H4 (cell line): ENCODE data around the gene CLK4. TPM values are rescaled to one million over a fixed set of nuclear protein-coding genes. Genes with fewer than 3 reads are reported as not detected.

Source experiments
- DNase-seq: peaks from one replicate; pipeline ENCODE4 v3.0.0-alpha.2; 2015; ENCODE audit warnings: low spot score
- total RNA-seq: library from RNA; depleted of rRNA; stranded (reverse); fragments of >200 nt; shearing (Covaris generic); gene quantifications from 2 replicates; pipeline ENCODE4 v1.2.3, GENCODE V29; 2014; rRNA removed

Gene CLK4
- 7.7 and 9.3 TPM in 2 replicates for total RNA-seq

DNA sequence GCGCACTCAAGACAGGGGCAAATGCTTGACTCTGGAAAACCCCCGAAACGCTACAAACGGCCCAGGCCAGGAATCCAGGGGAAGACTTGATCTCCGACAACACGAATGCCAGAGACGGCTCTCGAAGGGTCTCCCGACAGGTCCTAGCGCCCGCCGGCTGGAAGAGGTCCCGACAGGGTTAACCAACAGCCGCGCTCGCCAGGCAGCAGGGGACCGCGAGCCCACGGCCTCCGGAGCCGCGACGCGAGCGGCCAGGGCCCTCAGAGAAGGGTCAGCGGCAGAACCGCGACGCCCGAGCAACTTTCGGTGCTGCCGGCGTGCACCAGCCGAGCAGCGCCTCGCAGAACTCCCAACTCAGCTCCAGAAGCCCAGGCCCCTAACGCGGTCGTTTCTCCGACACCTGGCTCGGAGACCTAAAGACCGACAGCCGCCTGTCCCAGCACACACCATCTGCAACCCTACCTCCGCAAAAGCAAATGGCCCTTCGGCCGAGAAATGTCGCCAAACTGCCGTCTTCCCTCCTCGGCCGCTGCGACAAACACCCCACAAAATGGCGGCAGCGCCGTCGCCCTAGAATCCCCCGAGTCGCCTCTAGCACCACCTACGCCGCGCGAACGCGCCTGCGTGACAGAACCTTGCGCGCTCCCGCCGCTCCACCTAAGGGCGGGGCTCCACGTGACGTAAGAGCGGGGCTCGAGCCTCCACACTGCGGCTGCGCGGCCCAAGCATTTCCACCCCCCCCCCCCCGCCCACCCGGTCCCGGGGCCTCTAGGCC, at the start of gene CLK4:
CLK4 (minus strand) TSS at position 567 of the 775 bp plus-strand sequence. CDS start 3,634 bp downstream, outside the sequence.
- DNase-seq: peak; percentile 95

DNA sequence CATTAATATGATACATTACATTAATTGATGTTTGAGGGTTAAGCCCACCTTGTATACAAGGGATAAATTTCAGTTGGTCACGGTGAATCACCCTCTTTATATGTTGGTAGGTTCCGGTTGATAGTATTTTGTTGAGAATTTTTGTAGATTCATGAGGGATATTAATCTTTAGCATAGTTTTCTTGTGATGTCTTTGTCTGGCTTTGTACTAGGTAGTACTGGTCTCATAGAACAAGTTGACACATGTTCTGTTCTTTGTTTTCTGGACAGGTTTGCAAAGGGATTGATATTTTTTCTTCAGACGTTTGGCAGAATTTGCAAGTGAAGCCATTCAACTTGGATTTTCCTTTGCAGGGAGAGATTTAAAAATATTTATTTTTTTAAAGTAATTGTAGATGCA, 49.1 kb upstream of the CLK4 start:
- no peak for DNase-seq

DNA sequence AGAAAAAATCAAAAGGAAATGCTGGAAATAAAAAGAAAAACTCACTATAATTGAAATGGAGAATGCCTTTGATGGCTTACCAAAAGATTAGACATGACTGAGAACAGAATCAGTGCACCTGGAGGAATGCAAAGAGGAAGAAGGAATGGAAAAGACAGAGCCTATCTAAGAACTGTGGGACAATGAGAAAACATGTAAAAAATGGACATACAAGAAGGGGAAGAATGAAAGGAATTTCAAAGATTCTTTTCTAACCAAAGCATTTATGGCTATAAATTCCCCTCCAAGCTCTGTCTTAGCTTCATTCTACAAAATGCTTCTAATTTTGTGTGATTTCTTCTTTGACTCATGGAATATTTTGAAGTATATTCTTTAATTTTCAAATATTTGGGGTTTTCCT, 47.5 kb upstream of the CLK4 start:
- DNase-seq: no peak

DNA sequence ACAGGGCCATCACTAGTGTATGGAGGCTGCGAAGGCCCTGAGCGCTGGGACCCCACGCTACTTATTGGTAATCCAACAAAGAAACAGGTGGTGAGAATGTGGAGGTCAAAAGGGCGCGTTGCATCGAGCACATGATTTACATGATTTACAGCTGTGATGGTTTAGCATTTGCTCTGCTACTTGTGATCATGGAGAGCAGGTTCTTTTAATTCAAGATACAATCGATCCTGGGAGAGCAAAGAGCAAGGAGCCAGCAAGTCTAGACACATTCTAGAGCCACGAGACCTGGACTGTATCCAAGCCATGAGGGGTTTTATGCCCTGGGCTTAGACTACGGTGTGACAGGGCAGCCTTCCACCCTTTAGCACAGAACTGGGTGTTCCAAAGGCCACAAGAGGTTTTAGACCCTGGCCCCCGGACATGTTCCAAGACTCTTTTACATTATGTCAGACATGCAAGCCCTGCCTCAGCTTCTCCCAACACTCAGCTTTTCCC, 47.0 kb upstream of the CLK4 start:
- DNase-seq: no peak

DNA sequence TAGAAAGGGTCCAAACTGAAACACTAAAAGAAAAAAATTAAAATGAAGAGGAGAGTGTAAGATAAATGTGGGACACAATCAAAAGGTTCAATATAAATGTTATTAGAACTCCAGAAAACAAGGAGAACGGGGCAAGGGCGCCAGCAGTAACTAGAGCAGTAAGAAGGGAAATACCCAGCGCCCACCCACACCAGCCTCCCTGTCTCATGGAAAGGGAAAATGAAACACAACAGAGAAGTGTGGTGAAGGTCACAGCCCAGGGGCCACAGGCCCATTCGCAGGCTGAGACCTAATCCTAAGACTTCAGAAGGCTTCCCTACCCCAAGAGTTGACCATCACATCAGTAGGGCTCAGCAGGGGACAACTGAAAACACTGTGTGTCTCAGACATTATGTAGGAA, 45.8 kb upstream of the CLK4 start:
- DNase-seq: no peak

DNA sequence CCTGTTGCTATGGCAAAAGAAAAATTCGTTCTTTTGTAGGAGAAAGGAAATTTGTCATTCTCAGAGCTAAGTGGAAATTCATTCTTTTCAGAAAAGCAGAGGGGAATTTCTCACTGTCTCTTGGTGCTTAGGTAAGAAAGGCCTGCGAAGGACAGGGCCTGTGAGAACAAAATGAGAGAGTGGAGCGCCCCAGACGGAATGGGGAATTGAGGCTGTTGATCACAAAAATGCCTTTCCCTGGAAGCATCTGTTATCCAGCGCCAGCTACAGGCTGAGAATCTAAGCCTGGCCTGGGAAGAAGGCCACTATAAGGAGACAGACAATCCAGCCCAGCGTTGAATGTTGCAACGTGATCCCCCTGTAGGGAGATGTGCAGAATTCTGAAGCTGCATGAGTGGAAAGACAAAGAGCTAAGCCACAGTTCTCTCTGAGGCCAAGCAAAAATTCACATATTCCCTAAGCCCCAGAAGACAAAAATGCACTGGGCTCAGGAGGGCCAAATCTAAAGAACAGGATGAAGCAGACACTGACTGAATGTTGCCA, 44.8 kb upstream of the CLK4 start:
- no peak for DNase-seq

DNA sequence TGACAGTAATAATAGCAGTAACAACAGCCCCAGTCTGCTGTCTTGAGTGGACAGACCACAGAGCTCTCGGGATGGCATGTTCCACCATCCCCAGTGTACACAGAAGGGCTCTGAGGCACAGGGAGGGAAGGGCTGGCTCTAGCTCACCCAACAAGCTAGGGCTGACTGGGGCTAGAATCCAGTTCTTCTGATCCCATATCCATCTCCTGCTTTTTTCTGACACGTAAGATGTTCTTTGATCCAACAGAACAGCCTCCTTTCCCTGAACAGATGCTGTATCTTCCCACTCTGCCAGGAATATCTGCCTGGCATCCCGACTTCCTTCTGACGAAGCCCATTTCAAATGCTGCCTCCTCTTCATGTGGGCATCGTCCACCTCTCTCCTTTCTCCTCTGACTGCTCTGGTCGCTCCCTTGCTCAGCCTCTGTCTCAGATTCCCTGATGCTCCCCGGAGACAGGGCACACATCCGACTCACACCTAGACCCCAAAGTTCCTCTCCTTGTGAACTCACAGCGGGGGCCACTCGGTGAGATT, 43.6 kb upstream of the CLK4 start:
- no peak for DNase-seq

DNA sequence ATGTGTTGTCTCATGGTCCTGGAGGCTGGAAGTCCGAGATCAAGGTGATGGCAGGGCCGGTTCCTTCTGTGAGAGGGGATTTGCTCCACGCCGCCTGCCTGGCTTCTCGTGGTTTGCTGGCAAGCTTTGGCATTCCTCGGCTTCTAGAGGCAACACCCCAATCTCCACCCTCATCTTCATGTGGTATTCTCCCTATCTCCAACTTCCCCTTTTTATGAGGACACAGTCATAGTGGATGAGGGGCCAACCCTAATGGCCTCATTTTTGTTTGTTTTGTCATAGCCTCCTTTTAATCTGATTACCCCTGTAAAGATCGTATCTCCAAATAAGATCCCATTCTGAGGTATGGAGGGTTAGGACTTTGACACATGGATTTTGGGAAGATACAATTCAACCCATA, 41.7 kb upstream of the CLK4 start:
- DNase-seq: no peak

DNA sequence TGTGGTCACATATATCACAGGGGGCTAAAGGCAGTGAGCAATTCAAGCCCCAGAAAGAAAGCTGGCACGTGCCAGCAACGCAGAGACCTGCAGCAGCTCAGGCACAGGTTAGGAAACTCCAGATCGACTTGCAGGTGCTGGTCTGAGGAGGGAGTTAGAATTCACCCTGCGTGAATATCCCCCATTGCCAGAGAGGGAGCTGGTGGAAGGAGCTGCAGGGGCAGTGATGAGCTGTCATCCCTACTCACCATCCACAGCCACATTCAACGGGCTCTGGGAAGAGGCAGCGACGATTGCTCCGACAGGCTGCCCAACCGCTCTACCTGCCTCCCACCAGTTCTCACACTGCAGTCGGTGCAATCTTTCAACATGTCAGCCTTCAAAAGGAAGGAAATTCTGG, 40.8 kb upstream of the CLK4 start:
- no peak for DNase-seq

DNA sequence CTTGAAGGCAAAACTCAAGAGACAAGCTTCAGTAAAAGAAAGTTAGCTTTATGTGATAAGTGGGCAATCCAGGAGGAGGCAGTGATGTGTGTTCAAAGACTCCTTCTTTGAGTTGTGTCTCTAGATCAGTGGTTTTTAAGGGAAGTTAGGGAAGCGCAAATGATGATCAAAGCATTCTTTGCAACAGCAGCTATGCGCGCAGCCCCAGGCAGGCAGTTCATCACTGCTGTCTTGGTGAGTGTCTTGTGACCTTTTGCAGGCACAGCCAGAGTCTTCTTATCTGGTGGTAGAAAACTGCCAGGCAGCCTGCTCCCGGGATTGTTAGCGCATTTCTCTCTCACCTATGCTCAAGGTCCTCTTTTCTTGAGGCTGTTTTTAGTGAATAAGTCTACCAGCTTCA, 40.3 kb upstream of the CLK4 start:
- no peak for DNase-seq

DNA sequence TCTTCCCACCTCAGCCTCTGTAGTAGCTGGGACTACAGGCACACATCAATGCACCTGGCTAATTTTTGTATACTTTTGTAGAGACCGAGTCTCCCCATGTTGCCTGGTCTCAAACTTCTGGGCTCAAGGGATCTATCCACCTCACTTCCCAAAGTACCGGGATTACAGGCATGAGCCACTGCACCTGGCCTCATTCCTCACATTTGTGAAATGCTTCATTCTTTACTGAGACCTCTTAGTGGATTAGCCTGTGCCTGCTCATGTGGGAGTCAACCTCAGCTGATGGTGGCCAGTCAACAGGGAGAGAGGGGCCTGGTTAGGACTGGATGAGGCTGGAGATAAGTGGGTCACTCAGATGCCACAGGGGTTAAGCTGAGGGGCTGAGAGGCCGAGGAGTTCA, 37.3 kb upstream of the CLK4 start:
- no peak for DNase-seq

DNA sequence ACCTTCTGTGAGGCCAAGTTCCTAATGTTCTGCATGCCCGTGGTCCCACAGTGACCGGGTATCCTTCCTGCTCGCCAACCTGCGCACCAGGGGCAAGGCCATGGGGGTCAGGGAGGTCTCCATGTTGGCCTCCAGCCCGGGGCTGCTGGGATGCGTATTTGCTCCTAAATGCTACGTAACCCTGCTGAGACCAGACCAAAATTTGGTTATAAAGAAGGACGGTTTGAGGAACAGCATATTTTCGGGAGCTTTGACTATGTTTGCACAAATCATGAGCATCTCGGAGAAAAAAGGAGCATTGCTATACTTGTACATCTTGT, 35.7 kb upstream of the CLK4 start:
- DNase-seq: no peak

DNA sequence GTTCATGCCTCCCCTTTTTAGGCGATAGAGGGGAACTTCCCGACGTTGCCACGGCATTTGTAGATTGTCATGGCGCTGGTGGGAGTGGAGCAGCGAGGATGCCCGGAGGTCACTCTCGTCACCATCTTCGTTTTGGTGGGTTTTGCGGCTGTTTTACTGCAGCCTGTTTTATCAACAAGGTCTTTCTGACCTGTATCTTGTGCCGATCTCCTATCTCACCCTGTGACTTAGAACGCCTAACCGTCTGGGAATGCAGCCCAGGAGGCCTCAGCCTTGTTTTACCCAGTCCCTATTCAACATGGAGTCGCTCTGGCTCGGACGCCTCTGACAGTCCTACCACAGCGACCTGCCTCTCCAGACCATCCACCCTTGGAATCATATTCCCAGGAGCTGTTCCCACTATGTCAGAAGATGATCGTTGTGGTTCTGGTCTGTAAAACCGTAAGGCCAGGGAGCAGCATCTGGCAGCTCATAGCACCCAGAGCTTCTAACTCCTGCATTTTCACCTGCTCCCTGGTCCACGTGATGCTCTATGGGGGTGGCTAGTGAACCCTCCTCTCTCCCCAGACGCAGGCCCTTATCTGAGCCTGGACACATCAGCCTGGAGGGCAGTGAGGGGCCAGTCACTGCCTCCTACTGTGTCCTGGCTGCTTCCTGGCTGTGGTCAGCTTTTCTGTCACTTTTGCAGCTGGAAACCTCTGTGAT, 35.1 kb upstream of the CLK4 start:
- no peak for DNase-seq

DNA sequence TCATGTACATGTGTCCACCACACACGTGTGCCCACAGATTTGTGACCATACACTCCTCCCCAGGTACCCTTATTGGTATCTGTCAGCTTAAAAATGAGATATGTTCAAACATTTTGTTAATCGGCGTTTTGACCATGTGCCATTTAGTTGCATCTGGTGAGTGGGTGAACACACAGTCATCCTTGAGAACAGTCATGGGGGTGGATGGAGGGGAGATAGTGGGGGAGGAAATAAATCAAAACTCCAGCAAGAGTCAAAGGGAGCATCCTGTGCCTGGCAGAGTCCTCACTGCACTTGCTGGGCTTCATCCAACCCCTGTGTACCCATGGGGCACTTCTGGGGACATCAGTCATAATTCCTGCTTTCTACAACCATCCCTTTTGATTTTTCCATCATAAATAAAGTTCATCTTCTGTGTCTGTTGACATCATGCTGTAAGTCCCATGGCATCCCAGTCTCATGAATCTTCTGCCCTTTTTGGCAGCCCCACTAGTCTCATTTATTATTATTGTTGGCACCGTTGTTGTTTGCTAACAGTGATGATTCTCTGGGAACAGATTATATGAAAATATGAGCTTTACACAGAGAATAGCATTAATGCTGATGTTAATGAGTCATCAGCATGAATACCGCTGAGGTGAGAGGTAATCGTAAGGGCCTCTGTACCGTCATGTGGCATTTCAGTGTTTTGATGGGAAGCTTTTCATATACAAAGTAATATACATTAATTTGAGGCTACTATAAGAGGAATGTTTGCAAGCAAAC, 24.4 kb upstream of the CLK4 start:
- no peak for DNase-seq

DNA sequence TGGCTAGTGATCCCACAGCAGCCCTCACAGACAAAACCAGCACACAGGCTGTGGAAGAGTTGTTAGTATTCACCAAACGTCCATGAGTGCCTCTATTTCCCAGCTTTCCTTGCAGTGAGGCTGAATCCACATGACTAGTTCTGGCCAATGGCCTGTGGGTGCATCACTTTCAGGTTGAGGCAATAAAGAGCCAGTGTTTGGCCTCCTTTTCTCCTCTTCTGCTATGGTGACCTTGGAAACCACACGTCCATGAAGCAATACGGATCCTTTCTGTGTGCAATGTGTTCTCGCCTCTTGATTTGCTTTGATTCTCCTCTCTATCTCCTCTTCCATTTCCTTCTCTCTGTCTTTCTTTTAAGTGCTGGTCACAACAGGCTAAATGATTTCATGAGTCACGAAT, 23.4 kb upstream of the CLK4 start:
- no peak for DNase-seq

DNA sequence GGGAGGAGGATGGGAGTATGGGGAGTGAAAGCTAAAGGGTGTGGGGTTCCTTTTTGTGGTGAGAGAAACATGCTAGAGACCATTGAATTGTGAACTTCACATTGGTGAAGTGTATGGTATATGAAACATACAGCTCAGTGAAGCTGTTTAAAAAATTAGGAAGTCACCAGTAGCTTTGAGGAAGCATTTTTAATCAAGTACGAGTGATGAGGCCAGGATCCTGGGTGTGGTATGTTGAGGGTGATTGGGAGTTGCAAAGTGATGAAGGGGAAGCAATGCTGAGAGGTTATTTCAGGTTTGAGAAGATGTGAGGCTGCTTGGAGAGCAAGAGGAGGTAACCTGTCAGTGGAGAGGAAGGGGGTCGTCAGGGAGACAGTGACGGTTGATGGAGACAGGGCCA, 22.7 kb upstream of the CLK4 start:
- DNase-seq: no peak

DNA sequence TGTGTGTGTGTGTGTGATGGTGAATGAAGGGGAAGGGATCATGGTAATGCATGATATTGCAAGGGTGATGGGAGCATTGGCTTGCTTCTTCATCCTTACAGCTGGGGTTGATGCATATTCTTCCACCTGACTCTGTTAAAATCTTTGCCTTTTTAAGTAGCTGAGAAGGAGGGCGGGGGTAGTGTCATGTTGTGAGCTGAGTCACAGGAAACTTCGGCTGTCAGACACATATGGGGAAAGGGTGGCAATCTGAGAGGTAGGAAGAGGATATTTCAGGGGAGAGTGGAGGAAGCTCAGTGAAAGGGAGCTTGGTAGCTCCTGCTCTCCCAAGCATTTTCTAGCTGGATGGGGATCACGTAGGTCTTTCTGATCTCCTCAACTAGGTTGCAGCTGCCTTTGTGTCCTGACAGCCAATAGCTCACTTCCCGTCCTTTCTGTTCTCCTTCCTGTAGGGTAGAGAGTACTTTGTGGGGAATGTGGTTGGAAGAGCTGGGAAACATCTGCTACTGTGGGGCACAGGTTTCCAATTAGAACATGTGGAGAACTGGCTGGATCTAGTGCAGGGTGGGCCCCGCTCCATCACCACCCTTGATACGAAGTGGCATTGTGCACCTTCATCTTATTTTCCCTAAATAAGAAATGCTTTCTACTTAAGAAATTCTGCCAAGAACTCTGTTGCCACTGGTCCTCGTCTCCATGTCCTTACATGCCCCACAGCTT, 18.1 kb upstream of the CLK4 start:
- peak; percentile 42 for DNase-seq

DNA sequence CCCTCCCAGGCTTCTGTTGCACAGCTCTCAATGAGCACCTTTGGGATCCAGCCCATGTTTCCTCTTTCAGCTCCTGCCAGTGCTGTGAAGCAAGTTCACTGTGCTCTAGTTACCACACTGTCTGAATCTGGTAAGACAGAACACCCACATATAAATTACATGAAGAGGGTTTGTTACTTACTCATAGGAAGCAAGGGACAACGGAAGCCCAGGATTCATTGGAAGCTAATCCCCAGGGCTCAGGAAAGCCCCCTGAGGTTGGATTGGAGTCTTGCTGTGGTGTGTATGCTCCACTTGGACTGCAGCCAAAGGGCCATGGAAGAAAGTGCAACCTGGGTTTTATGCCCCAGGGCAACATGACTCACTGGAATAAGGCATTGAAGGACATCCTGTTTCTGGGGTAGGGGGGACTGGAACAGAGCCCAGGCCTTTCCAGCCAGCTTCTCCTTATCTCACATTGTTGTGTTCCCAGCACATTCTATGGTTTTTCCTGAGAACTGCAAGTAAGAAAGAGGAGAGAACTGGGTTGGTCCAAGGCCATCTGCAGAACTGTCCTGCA, 15.6 kb upstream of the CLK4 start:
- DNase-seq: peak; percentile 100

DNA sequence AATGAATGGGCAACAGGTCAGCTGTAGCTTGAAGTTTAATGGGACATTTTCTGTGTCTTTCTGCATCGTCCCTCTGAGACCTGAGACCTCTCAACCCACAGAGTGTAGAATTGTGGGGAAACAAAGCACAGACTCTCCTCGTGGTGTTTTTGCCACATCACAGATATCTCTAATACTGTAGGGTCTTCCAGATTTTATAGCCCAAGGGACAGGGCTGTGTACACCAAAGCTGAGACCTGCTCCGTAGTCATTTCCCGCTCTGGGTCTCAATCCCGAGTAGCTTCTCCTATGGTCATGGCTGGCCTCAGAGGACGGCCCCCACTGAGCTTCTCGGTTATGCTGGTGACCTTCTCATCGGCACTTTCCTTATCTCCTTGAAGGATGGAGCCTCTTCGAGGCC, 14.9 kb upstream of the CLK4 start:
- DNase-seq: no peak

DNA sequence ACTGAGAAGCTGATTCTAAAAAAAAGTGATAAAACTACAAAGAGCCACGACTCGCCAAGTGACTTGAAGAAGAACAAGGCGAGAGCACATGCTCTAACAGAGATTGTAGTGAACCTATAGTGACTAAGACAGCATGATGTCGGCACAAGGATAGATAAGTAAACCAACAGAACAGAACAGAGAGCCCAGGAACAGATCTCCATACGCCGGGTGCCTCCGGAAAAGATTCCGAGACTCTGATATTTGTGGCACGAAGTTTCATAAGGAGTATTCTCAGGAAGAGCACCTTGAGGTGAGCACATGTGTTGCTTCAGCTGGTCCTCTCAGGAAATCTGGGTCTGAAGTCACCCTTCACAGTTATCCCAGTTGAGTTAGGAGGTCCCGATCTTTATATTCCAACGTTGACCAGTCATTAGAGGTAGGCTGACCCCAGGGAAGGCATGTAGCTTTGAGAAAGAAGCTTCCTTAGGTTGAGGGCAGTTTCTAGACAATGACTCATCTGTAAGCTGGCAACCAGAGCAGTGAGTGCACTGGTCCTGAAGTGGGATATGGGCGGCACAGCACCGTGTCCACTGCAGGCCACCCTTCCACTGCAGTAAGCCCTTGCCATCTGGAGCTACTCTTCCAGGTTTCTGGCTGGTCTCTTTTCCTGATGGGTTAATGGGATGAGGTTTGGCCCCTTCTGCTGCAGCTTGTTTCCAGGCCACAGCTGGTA, 13.6 kb upstream of the CLK4 start:
- DNase-seq: no peak
